Ishikawa (cell line): ENCODE measurements around the gene CLDN6.

Experiments used
- CEBPB ChIP-seq: IDR thresholded peaks from 2 replicates; pipeline ENCODE4 v1.6.1; 2012
- CREB1 ChIP-seq: IDR thresholded peaks from 2 replicates; pipeline ENCODE4 v1.6.1; 2012; ENCODE audit warnings: low read depth
- EGR1 ChIP-seq: IDR thresholded peaks from 2 replicates; pipeline ENCODE4 v1.6.1; 2012
- EP300 ChIP-seq: IDR thresholded peaks from 2 replicates; pipeline ENCODE4 v1.6.1; 2012; ENCODE audit warnings: borderline replicate concordance
- FOXM1 ChIP-seq: IDR thresholded peaks from 2 replicates; pipeline ENCODE4 v1.6.1; 2012; ENCODE audit warnings: low read depth, borderline replicate concordance
- NFIC ChIP-seq: IDR thresholded peaks from 2 replicates; pipeline ENCODE4 v1.6.1; 2012
- RAD21 ChIP-seq: IDR thresholded peaks from 2 replicates; pipeline ENCODE4 v1.6.1; 2012; ENCODE audit warnings: low read depth
- REST ChIP-seq: IDR thresholded peaks from 2 replicates; pipeline ENCODE4 v1.6.1; 2012; ENCODE audit warnings: low read depth, mild to moderate bottlenecking
- TAF1 ChIP-seq: IDR thresholded peaks from 2 replicates; pipeline ENCODE4 v1.6.1; 2012; ENCODE audit warnings: low read depth, mild to moderate bottlenecking
- TCF12 ChIP-seq: IDR thresholded peaks from 2 replicates; pipeline ENCODE4 v1.6.1; 2012; ENCODE audit warnings: low read depth
- TEAD4 ChIP-seq: IDR thresholded peaks from 2 replicates; pipeline ENCODE4 v1.6.1; 2012
- USF1 ChIP-seq: IDR thresholded peaks from 2 replicates; pipeline ENCODE4 v1.6.1; 2012
- YY1 ChIP-seq: IDR thresholded peaks from 2 replicates; pipeline ENCODE4 v1.6.1; 2012; ENCODE audit warnings: low read depth
- ZBTB7A ChIP-seq: IDR thresholded peaks from 2 replicates; pipeline ENCODE4 v1.6.1; 2012; ENCODE audit warnings: low read depth
- TF ChIP-seq, protein P1 (sequence below): IDR thresholded peaks from 2 replicates; pipeline ENCODE4 v1.6.1; 2012

CLDN6 gene

DNA sequence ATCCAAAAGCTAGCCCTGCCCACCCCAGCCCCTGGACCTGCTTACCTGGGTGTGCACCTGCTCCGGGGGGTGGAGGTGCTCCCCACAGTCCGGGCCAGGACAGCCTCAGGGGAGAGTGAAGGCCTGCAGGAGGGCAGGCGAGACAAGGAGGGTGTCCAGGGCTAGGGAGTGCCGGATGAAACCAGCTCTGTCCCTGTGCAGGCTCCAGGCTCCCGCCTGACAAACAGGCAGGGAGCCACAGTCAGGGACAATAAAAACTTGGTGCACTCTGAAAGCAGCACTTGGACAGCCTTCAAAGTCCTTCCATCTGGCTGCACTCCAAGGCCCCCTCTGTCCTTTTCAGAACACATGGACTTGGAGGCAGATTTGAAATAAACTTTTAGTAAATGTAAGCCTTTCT is 44.9 kb downstream of the CLDN6 start:
- TF ChIP-seq EP300 = no peak
- TF ChIP-seq RAD21 = no peak
- TF ChIP-seq EGR1 = no peak
- no peak for TF ChIP-seq CREB1

- TF ChIP-seq TCF12 (no peak), EGR1 (no peak), EP300 (no peak), FOXM1 (no peak), CREB1 (no peak), ZBTB7A (no peak), YY1 (no peak), TAF1 (no peak), REST (no peak), TEAD4 (no peak), RAD21 (no peak), NFIC (no peak), USF1 (no peak), CEBPB (no peak)
- TF ChIP-seq, protein P1, sequence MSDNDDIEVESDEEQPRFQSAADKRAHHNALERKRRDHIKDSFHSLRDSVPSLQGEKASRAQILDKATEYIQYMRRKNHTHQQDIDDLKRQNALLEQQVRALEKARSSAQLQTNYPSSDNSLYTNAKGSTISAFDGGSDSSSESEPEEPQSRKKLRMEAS = no peak
These were observed 45.8 kb downstream of the CLDN6 start for GRCh38 chr16:2971985-2972784.

DNA sequence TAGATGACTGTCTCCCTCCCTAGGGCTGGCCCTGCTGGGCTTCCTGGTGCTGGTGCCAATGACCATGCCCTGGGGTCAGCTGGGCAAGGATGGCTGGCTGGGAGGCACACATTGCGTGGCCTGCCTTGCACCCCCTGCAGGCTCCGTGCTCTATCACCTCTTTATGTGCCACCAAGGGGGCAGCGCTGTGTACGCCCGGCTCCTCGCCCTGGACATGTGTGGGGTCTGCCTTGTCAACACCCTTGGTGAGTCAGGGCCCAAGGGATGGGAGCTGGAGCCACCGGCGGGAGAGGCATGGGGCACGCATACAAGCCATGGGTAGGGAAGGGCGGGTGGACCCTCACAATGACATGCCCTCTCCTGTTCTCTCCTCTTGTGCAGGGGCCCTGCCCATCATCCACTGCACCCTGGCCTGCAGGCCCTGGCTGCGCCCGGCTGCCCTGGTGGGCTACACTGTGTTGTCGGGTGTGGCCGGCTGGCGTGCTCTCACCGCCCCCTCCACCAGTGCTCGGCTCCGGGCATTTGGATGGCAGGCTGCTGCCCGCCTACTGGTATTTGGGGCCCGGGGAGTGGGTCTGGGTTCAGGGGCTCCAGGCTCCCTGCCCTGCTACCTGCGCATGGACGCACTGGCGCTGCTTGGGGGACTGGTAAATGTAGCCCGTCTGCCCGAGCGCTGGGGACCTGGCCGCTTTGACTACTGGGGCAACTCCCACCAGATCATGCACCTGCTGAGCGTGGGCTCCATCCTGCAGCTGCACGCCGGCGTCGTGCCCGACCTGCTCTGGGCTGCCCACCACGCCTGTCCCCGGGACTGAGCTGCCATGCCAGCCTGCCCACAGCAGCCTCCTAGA is 46.6 kb downstream of the CLDN6 start:
- TF ChIP-seq TCF12 = no peak
- TF ChIP-seq TEAD4 = no peak
- TF ChIP-seq ZBTB7A = no peak; the same call in 1 of the 2 replicates
- no peak for TF ChIP-seq REST
- TF ChIP-seq NFIC = no peak
- TF ChIP-seq EGR1 = no peak
- TF ChIP-seq USF1 = no peak
- TF ChIP-seq CREB1 = no peak
- TF ChIP-seq TAF1 = no peak

GRCh38 chr16:2970563-2970962 is 47.4 kb downstream of the CLDN6 start:
- TF ChIP-seq TEAD4 (no peak), EP300 (no peak), YY1 (no peak), REST (no peak), USF1 (no peak), CEBPB (no peak), RAD21 (no peak), EGR1 (no peak), TAF1 (no peak), TCF12 (no peak), NFIC (no peak), ZBTB7A (no peak; the same call in 1 of the 2 replicates), FOXM1 (no peak), CREB1 (no peak)
- TF ChIP-seq, protein P1 = no peak
